SIG-M5 treated with dmso at 0.1 percent for 504 hours (cell line): ENCODE data around the gene LRGUK.

ENCODE experiments used
- DNase-seq: peaks from one replicate; lab custom pipeline; 2025; ENCODE audit not compliant: unreplicated experiment; lab: John Stamatoyannopoulos, UW

The LRGUK gene

GRCh38 chr7:134297489-134297888 lies 170.3 kb downstream of the LRGUK start:
- no peak for DNase-seq

- DNase-seq: no peak
Observed at GRCh38 chr7:134298902-134299683, 172.0 kb downstream of the LRGUK start.

GRCh38 chr7:134300988-134301387 lies 173.8 kb downstream of the LRGUK start:
- DNase-seq: no peak

GRCh38 chr7:134301592-134301991 lies 174.5 kb downstream of the LRGUK start:
- DNase-seq: no peak

GRCh38 chr7:134302120-134302519 lies 175.0 kb downstream of the LRGUK start:
- no peak for DNase-seq

GRCh38 chr7:134307320-134307719 lies 180.2 kb downstream of the LRGUK start:
- no peak for DNase-seq

GRCh38 chr7:134308548-134308947 lies 181.4 kb downstream of the LRGUK start:
- no peak for DNase-seq

GRCh38 chr7:134311807-134312206 lies 184.7 kb downstream of the LRGUK start:
- no peak for DNase-seq

GRCh38 chr7:134312717-134313116 lies 185.6 kb downstream of the LRGUK start:
- DNase-seq: no peak

- DNase-seq: no peak
Observed at GRCh38 chr7:134313543-134313942, 186.4 kb downstream of the LRGUK start.
